GM12878 (cell line): Measurements from ENCODE around the gene GORASP1.

Experiments used
- EZH2 ChIP-seq: IDR thresholded peaks from 2 replicates; pipeline ENCODE4 v1.6.1; 2012; ENCODE audit warnings: low read depth, mild to moderate bottlenecking, control low read depth, inconsistent platforms, low read length, borderline replicate concordance; ENCODE audit not compliant: control insufficient read depth
- KDM1A ChIP-seq: fragments of 200-600 bp; sonication (generic); IDR thresholded peaks from 2 replicates; pipeline ENCODE4 v1.6.1; 2016; ENCODE audit warnings: borderline replicate concordance
- KLF5 ChIP-seq: fragments of 450-650 bp; IDR thresholded peaks from 2 replicates; pipeline ENCODE4 v1.6.1; 2014; ENCODE audit warnings: mild to moderate bottlenecking; ENCODE audit not compliant: partially characterized antibody
- MYC ChIP-seq: IDR thresholded peaks from 2 replicates; pipeline ENCODE4 v1.6.1; 2011; ENCODE audit warnings: mild to moderate bottlenecking, low read length, moderate library complexity, inconsistent platforms; ENCODE audit not compliant: insufficient read depth, insufficient replicate concordance, insufficient read length, severe bottlenecking
- POLR2A ChIP-seq: IDR thresholded peaks from 2 replicates; pipeline ENCODE4 v1.6.1; 2011; ENCODE audit warnings: low read depth, mild to moderate bottlenecking, low read length
- TF ChIP-seq, protein P1 (sequence below): IDR thresholded peaks from 2 replicates; pipeline ENCODE4 v1.6.1; 2012; ENCODE audit warnings: low read length, inconsistent platforms
- TF ChIP-seq, protein P2 (sequence below): IDR thresholded peaks from 2 replicates; pipeline ENCODE4 v1.6.1; 2012; ENCODE audit warnings: low read depth, low read length, improper control_type of control experiment

DNA sequence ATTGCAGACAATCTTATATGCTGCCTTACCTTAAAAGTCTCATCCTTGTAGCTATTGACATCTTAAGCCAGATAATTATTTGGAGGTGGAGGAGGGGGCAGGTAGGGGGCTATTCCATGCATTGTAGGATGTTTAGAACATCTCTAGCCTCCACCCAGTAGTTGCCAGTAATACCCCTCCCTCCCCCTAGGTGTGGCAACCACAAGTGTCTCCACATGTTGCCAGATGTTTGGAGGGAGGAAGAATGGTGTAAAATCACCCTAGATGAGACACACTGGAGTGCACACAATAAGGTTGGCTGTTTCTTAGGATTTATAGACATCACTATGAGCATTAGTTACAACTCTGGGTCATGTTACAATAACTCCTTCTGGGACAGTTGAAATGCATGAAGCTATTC is 27.4 kb downstream of the GORASP1 start:
- TF ChIP-seq, protein P1, sequence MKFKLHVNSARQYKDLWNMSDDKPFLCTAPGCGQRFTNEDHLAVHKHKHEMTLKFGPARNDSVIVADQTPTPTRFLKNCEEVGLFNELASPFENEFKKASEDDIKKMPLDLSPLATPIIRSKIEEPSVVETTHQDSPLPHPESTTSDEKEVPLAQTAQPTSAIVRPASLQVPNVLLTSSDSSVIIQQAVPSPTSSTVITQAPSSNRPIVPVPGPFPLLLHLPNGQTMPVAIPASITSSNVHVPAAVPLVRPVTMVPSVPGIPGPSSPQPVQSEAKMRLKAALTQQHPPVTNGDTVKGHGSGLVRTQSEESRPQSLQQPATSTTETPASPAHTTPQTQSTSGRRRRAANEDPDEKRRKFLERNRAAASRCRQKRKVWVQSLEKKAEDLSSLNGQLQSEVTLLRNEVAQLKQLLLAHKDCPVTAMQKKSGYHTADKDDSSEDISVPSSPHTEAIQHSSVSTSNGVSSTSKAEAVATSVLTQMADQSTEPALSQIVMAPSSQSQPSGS, result no peak
- TF ChIP-seq, protein P2, sequence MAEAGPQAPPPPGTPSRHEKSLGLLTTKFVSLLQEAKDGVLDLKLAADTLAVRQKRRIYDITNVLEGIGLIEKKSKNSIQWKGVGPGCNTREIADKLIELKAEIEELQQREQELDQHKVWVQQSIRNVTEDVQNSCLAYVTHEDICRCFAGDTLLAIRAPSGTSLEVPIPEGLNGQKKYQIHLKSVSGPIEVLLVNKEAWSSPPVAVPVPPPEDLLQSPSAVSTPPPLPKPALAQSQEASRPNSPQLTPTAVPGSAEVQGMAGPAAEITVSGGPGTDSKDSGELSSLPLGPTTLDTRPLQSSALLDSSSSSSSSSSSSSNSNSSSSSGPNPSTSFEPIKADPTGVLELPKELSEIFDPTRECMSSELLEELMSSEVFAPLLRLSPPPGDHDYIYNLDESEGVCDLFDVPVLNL, result no peak
- TF ChIP-seq POLR2A, result no peak
- TF ChIP-seq EZH2, result no peak
- TF ChIP-seq KDM1A, result no peak
- TF ChIP-seq KLF5, result no peak
- TF ChIP-seq MYC, result no peak
